ENCODE measurements around the gene KCNQ1OT1.

The KCNQ1OT1 gene

GRCh38 chr11:2699531-2700414 lies at the start of gene KCNQ1OT1:
TSS of gene KCNQ1OT1 (minus strand) at chr11:2699994.
- peak; percentile 88 for DNase-seq

- no peak for DNase-seq
Observed at GRCh38 chr11:2748814-2749554, 49.2 kb upstream of the KCNQ1OT1 start.

DNA sequence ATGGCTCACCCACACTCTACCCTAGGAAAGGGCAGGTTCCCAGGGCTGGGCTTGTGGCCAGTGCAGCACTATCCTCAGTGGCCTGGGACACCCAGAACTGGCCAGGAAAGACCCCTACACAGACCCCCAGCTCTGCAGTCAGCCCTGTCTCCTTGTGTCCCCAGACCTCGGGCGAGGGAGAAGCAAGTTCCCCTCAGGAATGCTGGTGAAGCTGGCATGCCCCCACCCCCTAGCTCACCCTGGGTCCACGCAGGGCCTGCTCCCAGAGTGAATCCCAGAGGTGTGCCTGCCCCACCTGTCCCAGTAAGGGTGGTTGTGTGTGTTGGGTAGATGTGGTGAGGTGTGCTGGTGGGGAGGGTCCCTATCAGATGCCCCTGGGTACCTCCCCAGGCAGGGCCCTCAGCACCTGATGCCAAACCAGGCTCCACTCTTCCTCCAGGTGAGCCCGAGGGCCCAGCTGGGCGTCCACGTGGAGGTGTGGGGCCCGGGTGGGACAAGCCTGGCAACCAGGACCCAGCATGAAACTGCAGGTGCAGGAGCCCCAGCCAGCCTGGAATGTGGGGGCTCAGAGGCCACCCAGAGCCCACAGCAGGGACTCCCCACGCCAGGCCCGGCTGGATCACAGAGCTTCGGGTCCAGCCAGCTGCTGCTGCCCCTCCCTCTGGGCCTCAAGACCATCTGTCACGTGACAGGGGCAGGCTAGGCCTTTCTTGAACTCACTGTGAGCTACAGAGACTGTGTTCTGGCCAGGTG lies 48.4 kb upstream of the KCNQ1OT1 start:
- no peak for DNase-seq

GRCh38 chr11:2747248-2748027 lies 47.6 kb upstream of the KCNQ1OT1 start:
- no peak for DNase-seq

GRCh38 chr11:2746401-2747247 lies 46.8 kb upstream of the KCNQ1OT1 start:
- no peak for DNase-seq

- DNase-seq: no peak
Observed at GRCh38 chr11:2745511-2745910, 45.7 kb upstream of the KCNQ1OT1 start.

DNA sequence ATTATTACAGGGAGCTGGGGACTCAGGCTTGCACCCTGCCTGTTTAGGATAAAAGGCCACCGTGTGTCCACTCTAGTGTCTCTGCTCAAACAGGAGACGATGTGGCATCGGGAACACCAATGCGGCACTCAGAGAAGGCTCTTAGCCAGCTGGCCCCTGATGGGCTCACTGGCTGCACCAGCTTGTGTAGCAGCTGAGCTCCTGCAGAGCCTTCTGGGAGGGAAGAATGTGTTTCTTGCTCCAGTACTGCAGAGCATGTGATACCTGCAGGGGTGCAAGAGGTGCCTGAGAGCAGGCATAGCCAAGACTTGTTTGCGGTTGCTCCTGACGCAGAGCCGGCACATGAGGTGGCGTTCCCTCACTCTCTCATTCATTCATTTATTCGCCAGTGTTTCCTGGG lies 44.4 kb upstream of the KCNQ1OT1 start:
- no peak for DNase-seq

DNA sequence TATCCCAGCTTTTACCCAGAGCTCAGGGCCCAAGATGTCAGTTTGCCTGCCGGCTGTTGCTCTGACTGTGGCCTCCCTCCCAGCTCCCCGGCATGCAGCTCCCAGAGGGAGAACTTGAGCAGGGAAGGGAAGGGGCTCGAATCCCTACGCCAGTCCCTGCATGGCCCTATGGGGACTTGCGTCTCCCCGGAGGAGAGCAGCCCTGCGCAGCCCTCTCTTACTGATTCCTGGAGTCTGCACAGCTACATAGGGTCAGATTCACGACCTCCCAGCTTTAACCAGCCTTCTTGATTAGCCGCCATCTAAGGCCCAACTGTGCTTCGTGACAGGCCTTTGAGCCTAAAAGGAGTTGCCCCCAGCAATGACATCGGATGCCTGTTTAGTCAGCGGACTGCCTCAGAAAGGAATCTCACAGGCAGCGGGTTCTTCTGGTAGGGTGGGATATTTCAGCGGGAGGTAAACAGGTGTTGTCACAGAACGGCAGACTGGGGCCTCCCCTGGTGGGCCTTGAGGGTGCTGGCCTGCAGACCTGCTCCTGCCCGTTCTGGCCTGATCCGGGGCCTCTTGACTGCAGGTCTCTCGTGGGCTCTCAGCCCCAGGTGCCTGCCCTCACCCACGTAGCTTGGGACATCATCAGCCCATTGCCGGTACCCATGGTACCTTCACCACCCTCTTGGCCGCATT lies 43.8 kb upstream of the KCNQ1OT1 start:
- DNase-seq: no peak

GRCh38 chr11:2742611-2743426 lies 43.0 kb upstream of the KCNQ1OT1 start:
- no peak for DNase-seq

DNA sequence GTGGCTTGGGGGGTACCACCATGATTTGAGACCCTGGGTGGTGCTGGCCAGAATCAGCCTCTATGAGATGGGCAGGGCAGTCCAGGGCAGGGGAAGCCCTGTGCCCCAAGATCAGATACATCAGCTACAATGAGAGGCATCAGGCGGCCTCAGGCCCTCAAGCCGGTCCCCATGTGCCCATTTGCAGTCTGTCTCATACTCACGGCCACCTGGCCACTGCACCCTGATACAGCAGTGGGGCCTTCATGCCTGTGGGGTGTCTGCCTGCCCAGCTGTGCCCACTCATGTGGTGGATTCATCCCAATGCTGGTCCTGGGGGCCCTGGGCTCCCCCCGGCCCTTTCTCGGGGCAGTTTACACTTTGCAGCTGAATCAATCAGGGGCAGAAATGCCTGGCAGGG lies 42.4 kb upstream of the KCNQ1OT1 start:
- no peak for DNase-seq

- DNase-seq: no peak
Observed at GRCh38 chr11:2741377-2742131, 41.8 kb upstream of the KCNQ1OT1 start.

DNA sequence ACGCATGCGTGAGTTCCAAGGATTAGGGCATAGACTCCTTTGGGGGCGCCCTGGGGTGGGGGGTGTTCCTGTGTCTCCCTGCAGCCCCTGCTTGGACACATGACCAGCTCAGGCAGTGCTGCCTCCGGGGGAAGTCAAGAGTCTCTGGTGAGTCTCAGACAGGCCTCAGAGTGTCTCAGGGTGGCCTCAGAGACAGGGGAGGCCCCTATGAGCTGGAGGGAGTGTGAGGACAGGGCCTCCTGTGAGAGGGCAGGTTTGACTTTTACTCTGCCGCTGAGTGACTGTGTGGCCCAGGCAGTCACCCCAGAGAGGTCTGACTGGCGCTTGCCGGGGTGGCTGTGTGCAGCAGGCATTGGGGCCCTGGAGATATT lies 41.2 kb upstream of the KCNQ1OT1 start:
- no peak for DNase-seq

DNA sequence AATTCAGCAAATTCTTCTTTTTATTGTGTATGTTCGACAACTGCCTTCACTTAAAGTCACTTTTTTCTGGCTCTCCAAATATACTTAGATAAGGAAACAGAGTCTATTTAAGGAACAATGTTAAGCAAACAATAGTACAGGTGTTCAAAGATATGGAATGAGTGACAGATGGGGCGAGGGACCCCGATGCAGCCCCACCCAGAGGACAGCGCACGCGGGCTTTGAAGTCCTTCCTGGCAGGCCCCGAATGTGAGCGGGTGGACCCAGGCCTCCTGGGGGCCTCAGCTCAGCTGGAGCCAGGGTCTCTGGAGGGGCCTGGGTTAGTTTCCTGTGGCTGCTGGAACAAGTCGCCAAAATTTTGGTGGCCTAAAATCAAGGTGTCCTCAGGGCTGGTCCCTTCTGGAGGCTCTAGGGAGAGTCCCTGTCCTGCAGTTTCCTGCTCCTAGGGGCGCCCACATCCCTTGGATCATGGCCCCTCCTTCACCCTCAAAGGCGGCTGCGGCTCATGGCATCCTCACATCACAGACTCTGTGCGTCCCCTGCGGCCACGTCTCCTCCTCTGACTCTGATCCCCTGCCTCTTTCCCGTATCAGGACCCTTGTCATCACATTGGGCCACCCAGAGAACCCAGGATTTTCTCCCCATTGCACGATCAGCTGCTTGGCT lies 40.6 kb upstream of the KCNQ1OT1 start:
- no peak for DNase-seq

- no peak for DNase-seq
Observed at GRCh38 chr11:2739531-2740274, 39.9 kb upstream of the KCNQ1OT1 start.

- DNase-seq: no peak
Observed at GRCh38 chr11:2738551-2739431, 39.0 kb upstream of the KCNQ1OT1 start.

- no peak for DNase-seq
Observed at GRCh38 chr11:2737866-2738265, 38.1 kb upstream of the KCNQ1OT1 start.

- DNase-seq: no peak
Observed at GRCh38 chr11:2737226-2737590, 37.4 kb upstream of the KCNQ1OT1 start.
